Vagina (tissue), 2 donors: ENCODE measurements around the gene TAF3.

ENCODE experiments used
- CTCF ChIP-seq, 3 experiments: fragments of 450-650 bp in 2 of 3; fragments of 200-600 bp in 1 of 3; sonication (generic) in 1 of 3; IDR thresholded peaks; one replicate each; pipeline ENCODE4 v1.5.1; 2017 to 2019; ENCODE audit warnings: antibody characterized with exemption in 3 of 3, mild to moderate bottlenecking in 2 of 3, moderate library complexity in 2 of 3
- POLR2AphosphoS5 ChIP-seq, 2 donors: sonication (generic); formaldehyde crosslinking; IDR thresholded peaks; one replicate each; pipeline ENCODE4 v1.9.0; 2017; ENCODE audit warnings: antibody characterized with exemption in 2 of 2, mild to moderate bottlenecking in 2 of 2, low read depth in 1 of 2; ENCODE audit not compliant: insufficient read depth in 1 of 2

DNA sequence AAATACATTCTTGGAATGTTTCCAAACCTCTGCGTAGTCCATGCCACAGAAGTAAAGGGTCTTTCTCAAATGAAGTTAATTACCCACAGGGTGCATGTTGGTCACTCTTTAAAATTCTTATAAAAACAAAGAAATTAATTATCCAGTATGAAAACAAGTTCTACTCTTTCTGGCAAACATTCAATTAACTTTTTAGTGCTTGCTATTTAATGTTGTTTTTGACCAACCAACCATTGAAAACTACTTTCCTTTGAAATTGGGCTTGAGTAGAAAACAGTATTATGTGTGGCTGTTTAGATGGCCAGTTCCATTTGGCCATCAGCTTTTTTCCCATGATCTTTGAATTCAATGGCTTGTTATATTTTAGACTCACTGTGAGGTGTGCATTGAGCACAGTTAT lies 83.0 kb downstream of the TAF3 start:
- no peak for TF ChIP-seq CTCF (IDR thresholded peaks at IDR 0.05)
- no peak for TF ChIP-seq POLR2AphosphoS5 (IDR thresholded peaks at IDR 0.05; ENCODE audit: insufficient read depth in 1 of 2, low read depth in 1 of 2)
